ENCODE results near the gene SHISA2. TPM values are rescaled to one million over a fixed set of nuclear protein-coding genes. Genes with fewer than 3 reads are reported as not detected.
A peak's percentile ranks its signal among the peaks of the same experiment; 100 is the strongest.

The SHISA2 gene
- total RNA-seq, 1 donor from 2014 or later, result 0.53 TPM

DNA sequence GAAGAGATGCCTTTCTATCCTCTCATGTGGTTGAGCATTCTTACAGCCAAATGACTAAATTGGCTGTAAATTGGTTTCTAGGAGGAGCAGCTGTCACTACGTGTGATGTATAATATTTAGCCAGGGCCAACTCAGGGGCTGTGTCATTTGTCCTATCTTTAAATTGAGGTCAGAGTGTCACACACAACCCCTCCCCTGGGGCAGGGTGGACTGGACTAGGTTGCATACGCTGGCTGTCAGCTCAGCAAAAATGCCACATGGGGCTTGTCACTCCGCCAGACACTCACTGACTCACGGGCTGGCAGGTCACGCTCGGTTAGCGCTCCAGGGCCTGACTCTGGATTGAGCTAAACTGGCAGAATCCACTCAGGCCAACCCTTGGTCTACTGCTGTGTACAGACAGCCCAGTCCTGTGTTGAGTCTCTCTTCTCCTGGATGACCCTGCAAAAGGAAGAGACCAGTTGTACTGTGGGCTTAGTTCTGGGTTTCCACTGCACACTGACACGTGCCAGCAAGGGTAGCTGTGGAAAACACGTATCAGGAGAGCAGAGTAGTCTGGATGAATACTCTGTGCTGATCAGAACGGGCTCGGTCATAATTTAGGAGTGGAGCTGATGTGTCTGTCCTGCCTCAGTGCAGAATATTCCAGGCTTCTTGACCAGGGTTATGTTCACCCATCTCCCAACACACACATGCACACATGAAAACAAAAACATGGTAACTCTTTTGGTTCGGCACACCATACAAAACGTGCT is 29.1 kb downstream of the SHISA2 start:
- Histone ChIP-seq H3K4me3 (ENCODE audit: low read depth, low read length) (no peak overlapping the region), H3K27me3 (ENCODE audit: control insufficient read depth, insufficient read depth, low read length) (no peaks in the 10 kb centered on the region), H3K36me3 (ENCODE audit: control insufficient read depth, insufficient read depth, low read length) (no peaks in the 10 kb centered on the region)
- DNase-seq (ENCODE audit: low read depth), result peak; percentile 58
- FAIRE-seq, result peak; percentile 75
- TF ChIP-seq, protein P1, sequence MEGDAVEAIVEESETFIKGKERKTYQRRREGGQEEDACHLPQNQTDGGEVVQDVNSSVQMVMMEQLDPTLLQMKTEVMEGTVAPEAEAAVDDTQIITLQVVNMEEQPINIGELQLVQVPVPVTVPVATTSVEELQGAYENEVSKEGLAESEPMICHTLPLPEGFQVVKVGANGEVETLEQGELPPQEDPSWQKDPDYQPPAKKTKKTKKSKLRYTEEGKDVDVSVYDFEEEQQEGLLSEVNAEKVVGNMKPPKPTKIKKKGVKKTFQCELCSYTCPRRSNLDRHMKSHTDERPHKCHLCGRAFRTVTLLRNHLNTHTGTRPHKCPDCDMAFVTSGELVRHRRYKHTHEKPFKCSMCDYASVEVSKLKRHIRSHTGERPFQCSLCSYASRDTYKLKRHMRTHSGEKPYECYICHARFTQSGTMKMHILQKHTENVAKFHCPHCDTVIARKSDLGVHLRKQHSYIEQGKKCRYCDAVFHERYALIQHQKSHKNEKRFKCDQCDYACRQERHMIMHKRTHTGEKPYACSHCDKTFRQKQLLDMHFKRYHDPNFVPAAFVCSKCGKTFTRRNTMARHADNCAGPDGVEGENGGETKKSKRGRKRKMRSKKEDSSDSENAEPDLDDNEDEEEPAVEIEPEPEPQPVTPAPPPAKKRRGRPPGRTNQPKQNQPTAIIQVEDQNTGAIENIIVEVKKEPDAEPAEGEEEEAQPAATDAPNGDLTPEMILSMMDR (IDR thresholded peaks at IDR 0.05; ENCODE audit: insufficient read depth, low read length, severe bottlenecking), result no peak

DNA sequence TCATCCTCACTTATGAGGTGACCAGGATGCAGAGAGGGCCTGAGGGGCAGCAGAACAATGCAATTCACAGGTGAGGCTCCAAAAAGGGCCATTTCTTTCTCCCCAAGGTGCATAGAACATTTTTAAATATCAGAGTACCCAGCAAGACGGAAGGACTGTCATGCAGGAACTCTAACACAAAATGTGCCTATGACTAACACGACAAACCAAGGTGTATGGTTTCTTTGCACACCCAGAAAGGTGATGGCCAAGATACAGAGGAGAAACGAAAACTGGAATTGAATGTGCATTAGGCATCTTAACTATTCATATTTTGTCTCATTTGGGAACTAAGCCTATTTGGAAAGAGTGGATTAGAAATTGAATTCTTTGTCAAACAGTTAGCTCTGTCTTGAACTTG is 29.9 kb downstream of the SHISA2 start:
- TF ChIP-seq, protein P1 (IDR thresholded peaks at IDR 0.05; ENCODE audit: insufficient read depth, low read length, severe bottlenecking), result no peak
- no peak for FAIRE-seq
- no peaks in the 10 kb centered on the region for H3K27me3 ChIP-seq (ENCODE audit: control insufficient read depth, insufficient read depth, low read length)
- no peak overlapping the region for H3K4me3 ChIP-seq (ENCODE audit: low read depth, low read length)
- DNase-seq (ENCODE audit: low read depth), result peak; percentile 7
- no peaks in the 10 kb centered on the region for H3K36me3 ChIP-seq (ENCODE audit: control insufficient read depth, insufficient read depth, low read length)

DNA sequence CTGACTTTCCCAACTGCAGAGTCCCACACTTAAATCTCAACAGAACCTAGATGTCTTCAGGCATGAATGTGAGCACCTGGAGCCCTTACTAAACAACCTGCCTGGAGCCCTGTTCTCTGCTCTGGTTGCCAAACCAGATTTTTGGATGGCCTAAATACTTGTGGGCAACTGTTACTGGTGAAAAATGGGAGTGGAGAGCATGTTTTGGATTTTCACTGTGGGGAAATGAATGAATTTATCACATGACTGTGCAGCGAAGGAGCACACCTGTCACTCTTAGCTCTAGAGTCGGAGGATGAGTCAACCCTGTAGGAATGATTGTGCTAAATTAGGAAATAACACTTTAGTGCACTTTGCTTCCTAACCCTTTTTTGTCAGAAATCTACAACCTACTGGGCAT is 30.3 kb downstream of the SHISA2 start:
- Histone ChIP-seq H3K27me3 (ENCODE audit: control insufficient read depth, insufficient read depth, low read length) (no peaks in the 10 kb centered on the region), H3K4me3 (ENCODE audit: low read depth, low read length) (no peak overlapping the region), H3K36me3 (ENCODE audit: control insufficient read depth, insufficient read depth, low read length) (no peaks in the 10 kb centered on the region)
- DNase-seq (ENCODE audit: low read depth) (peak; percentile 62), FAIRE-seq (peak; percentile 36)
- TF ChIP-seq, protein P1 (IDR thresholded peaks at IDR 0.05; ENCODE audit: insufficient read depth, low read length, severe bottlenecking), result no peak

DNA sequence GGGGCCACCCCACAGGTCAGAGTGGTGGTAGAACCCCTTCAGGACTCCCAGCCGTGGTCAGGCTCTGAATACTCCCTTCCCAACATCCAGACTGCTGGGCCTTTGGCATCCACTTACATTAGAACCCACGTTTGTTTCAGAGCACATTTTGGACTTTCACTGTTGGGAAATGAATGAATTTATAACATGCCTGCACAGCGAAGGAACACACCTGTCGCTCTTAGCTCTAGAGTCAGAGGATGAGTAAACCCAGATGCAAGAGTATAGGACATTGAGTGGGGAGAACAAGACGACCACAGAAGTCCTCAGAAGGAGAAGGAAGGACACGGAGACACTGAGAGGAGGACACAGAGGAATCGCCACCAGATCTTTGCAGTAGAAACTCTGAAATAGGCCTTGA is 30.9 kb downstream of the SHISA2 start:
- TF ChIP-seq, protein P1 (IDR thresholded peaks at IDR 0.05; ENCODE audit: insufficient read depth, low read length, severe bottlenecking), result no peak
- peak; percentile 28 for FAIRE-seq
- H3K36me3 ChIP-seq (ENCODE audit: control insufficient read depth, insufficient read depth, low read length), result no peaks in the 10 kb centered on the region

DNA sequence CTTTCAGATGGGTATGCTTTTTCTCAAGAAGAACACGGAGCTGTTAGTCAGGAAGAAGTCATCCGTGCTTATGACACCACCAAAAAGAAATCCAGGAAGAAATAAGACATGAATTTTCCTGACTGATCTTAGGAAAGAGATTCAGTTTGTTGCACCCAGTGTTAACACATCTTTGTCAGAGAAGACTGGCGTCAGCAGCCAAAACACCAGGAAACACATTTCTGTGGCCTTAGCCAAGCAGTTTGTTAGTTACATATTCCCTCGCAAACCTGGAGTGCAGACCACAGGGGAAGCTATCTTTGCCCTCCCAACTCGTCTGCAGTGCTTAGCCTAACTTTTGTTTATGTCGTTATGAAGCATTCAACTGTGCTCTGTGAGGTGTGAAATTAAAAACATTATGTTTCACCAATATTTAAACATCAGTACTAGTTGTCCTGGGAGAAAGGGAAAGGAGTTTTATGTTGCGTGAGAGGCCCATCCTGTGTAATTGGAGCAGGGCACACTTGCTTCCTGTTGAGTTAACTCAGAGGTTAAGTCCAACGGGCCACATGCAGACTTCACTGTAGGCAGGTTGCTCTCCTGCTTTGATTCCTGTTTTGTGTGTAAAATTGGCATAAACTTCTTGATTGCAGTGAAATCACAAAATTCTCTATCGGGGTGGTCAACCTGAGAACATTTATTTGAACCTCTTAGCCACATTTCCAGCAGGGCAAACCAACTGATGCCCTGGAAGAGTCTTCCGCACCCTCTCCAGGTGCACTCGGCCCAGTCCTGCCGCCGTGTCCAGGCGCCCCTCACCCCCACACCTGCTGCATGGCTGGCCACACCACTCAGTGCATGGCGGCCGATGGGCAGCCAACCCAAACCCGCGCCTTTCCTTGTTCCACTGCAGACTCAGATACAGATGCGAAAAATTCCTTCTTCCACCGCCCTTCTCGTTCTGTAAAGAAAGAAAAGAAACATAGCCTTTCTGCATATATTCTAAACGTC is 31.6 kb downstream of the SHISA2 start:
- DNase-seq (ENCODE audit: low read depth), result peak; percentile 81
- Histone ChIP-seq H3K36me3 (ENCODE audit: control insufficient read depth, insufficient read depth, low read length) (no peaks in the 10 kb centered on the region), H3K27me3 (ENCODE audit: control insufficient read depth, insufficient read depth, low read length) (no peaks in the 10 kb centered on the region), H3K4me3 (ENCODE audit: low read depth, low read length) (no peak overlapping the region)
- FAIRE-seq, result peak; percentile 13
- TF ChIP-seq, protein P1 (IDR thresholded peaks at IDR 0.05; ENCODE audit: insufficient read depth, low read length, severe bottlenecking), result no peak

More for the DNA sequence above, 30.9 kb downstream of the SHISA2 start:
- DNase-seq (ENCODE audit: low read depth), result no peak
- Histone ChIP-seq H3K27me3 (ENCODE audit: control insufficient read depth, insufficient read depth, low read length) (no peaks in the 10 kb centered on the region), H3K4me3 (ENCODE audit: low read depth, low read length) (no peak overlapping the region)
